Upper lobe of right lung (tissue), 1 donor: Measurements from ENCODE around the gene RASGRF1. TPM values are rescaled to one million over a fixed set of nuclear protein-coding genes. Genes with fewer than 3 reads are reported as not detected.

Source experiments
- ATAC-seq: fragments of 200-7000 bp; cut with Tn5 transposase; one replicate; pipeline ENCODE4 v1.9.1; 2020; ENCODE audit warnings: mild to moderate bottlenecking, moderate library complexity
- DNase-seq: peaks from one replicate; pipeline ENCODE4 v3.0.0-alpha.2; 2020
- H3K27ac ChIP-seq: fragments of 200-600 bp; one replicate; pipeline ENCODE4 v1.8.0; 2022
- H3K27me3 ChIP-seq: fragments of 200-600 bp; one replicate; pipeline ENCODE4 v1.8.0; 2022; ENCODE audit warnings: mild to moderate bottlenecking
- H3K36me3 ChIP-seq: fragments of 200-600 bp; one replicate; pipeline ENCODE4 v1.8.0; 2022
- H3K4me1 ChIP-seq: fragments of 200-600 bp; one replicate; pipeline ENCODE4 v1.8.0; 2022
- H3K4me3 ChIP-seq: fragments of 200-600 bp; one replicate; pipeline ENCODE4 v1.8.0; 2022; ENCODE audit warnings: mild to moderate bottlenecking
- H3K9me3 ChIP-seq: fragments of 200-600 bp; one replicate; pipeline ENCODE4 v1.8.0; 2022
- CTCF ChIP-seq: fragments of 200-600 bp; IDR thresholded peaks from one replicate; pipeline ENCODE4 v1.8.0; 2022; ENCODE audit warnings: antibody characterized with exemption
- intact Hi-C: fragments of 100-400 bp; cut with DNase I; formaldehyde crosslinking; loops from one replicate; pipeline ENCODE4 v1.11.0; 2022
- total RNA-seq: library from RNA; stranded (reverse); fragmentation: NEBNext Ultra II Directional; extraction: Animal tissue kit (Norgen Biotek cat#: 25700); gene quantifications from one replicate; pipeline ENCODE4 v1.2.1, GENCODE V29; 2021
- donor health status: DM: no; HTN: yes; CAD: no; lungs with severe emphysema.

RASGRF1 gene
- total RNA-seq, 1 donor from 2014 or later, result 105 TPM

- DNase-seq (peak; percentile 58), ATAC-seq (peak; percentile 8)
- Histone ChIP-seq H3K4me3 (peak overlapping the region; percentile 29), H3K36me3 (no peaks in the 10 kb centered on the region), H3K27me3 (peaks cover 63% of the 10 kb centered on the region), H3K27ac (no peak overlapping the region), H3K4me1 (peaks cover 5% of the 10 kb centered on the region), H3K9me3 (no peaks in the 10 kb centered on the region)
- no peak for TF ChIP-seq CTCF
- intact Hi-C loops, result no loop called here
These were observed 1.2 kb downstream of the RASGRF1 start for GRCh38 chr15:79089331-79089889.

GRCh38 chr15:79088426-79089205 is 2.0 kb downstream of the RASGRF1 start:
- no peak overlapping the region for H3K27ac ChIP-seq
- intact Hi-C loops, result no loop called here
- peak; percentile 20 for DNase-seq
- H3K27me3 ChIP-seq, result peaks cover 56% of the 10 kb centered on the region
- no peak overlapping the region for H3K4me3 ChIP-seq
- no peaks in the 10 kb centered on the region for H3K36me3 ChIP-seq
- TF ChIP-seq CTCF, result no peak
- ATAC-seq, result no peak
- no peaks in the 10 kb centered on the region for H3K9me3 ChIP-seq
- H3K4me1 ChIP-seq, result peaks cover 5% of the 10 kb centered on the region

GRCh38 chr15:79086814-79087213 is 3.8 kb downstream of the RASGRF1 start:
- no peaks in the 10 kb centered on the region for H3K9me3 ChIP-seq
- TF ChIP-seq CTCF, result no peak
- intact Hi-C loops, result no loop called here
- no peaks in the 10 kb centered on the region for H3K36me3 ChIP-seq
- peaks cover 47% of the 10 kb centered on the region for H3K27me3 ChIP-seq
- peaks cover 5% of the 10 kb centered on the region for H3K4me1 ChIP-seq
- ATAC-seq (no peak), DNase-seq (peak; percentile 45)
- no peak overlapping the region for H3K27ac ChIP-seq
- no peak overlapping the region for H3K4me3 ChIP-seq

GRCh38 chr15:79084308-79084968 is 6.1 kb downstream of the RASGRF1 start:
- Histone ChIP-seq H3K9me3 (no peaks in the 10 kb centered on the region), H3K4me3 (no peak overlapping the region), H3K4me1 (no peaks in the 10 kb centered on the region), H3K27me3 (peaks cover 25% of the 10 kb centered on the region), H3K27ac (no peak overlapping the region), H3K36me3 (no peaks in the 10 kb centered on the region)
- TF ChIP-seq CTCF, result no peak
- intact Hi-C loops, result no loop called here
- ATAC-seq (no peak), DNase-seq (peak; percentile 42)

GRCh38 chr15:79083154-79083553 is 7.4 kb downstream of the RASGRF1 start:
- Histone ChIP-seq H3K36me3 (no peaks in the 10 kb centered on the region), H3K9me3 (no peaks in the 10 kb centered on the region), H3K27me3 (peaks cover 12% of the 10 kb centered on the region), H3K4me3 (no peak overlapping the region), H3K27ac (no peak overlapping the region), H3K4me1 (no peaks in the 10 kb centered on the region)
- TF ChIP-seq CTCF, result no peak
- peak; percentile 31 for DNase-seq
- no peak for ATAC-seq
- intact Hi-C loops, result no loop called here
